OCI-LY1 (cell line): ENCODE measurements around the gene GPR39.

Source experiments
- CTCF ChIP-seq: fragments of 200-600 bp; sonication (generic), shearing (Covaris generic); IDR thresholded peaks from 2 replicates; pipeline ENCODE4 v1.5.1; 2017; ENCODE audit warnings: mild to moderate bottlenecking, antibody characterized with exemption, low read length, moderate library complexity, mixed read lengths
- EZH2 ChIP-seq: fragments of 200-600 bp; sonication (generic), shearing (Covaris generic); IDR thresholded peaks from 2 replicates; pipeline ENCODE4 v1.8.0; 2017; ENCODE audit warnings: borderline replicate concordance, mixed run types, mild to moderate bottlenecking, antibody characterized with exemption, low read length, moderate library complexity, mixed read lengths

- TF ChIP-seq CTCF (no peak), EZH2 (no peak)
Observed at GRCh38 chr2:132597166-132597565, 180.6 kb downstream of the GPR39 start.
